Hematopoietic multipotent progenitor cell (in vitro differentiated cells): ENCODE measurements around the gene TMEM184B. TPM values are rescaled to one million over a fixed set of nuclear protein-coding genes. Genes with fewer than 3 reads are reported as not detected.

Experiments
- DNase-seq, 3 donors: peaks; one replicate each; pipeline ENCODE4 v3.0.0-alpha.2; 2011 to 2015; ENCODE audit warnings: low read depth in 2 of 3, low spot score in 2 of 3
- total RNA-seq: library from RNA; depleted of rRNA; stranded (reverse); fragments of >200 nt; gene quantifications from one replicate; pipeline ENCODE4 v1.2.3, GENCODE V29; 2012

TMEM184B gene
- total RNA-seq, 1 donor: 13.5 TPM

GRCh38 chr22:38228873-38229740 lies 43.7 kb downstream of the TMEM184B start:
- DNase-seq: no peak

- DNase-seq: no peak
Observed at GRCh38 chr22:38228326-38228872, 44.4 kb downstream of the TMEM184B start.

- no peak for DNase-seq
Observed at GRCh38 chr22:38226853-38227649, 45.8 kb downstream of the TMEM184B start.

- no peak for DNase-seq
Observed at GRCh38 chr22:38223289-38223960, 49.4 kb downstream of the TMEM184B start.

- DNase-seq: no peak
Observed at GRCh38 chr22:38222797-38223119, 50.1 kb downstream of the TMEM184B start.

- no peak for DNase-seq
Observed at GRCh38 chr22:38221908-38222796, 50.7 kb downstream of the TMEM184B start.

GRCh38 chr22:38221407-38221806 lies 51.4 kb downstream of the TMEM184B start:
- no peak for DNase-seq

- DNase-seq: no peak
Observed at GRCh38 chr22:38220653-38221386, 52.0 kb downstream of the TMEM184B start.

- DNase-seq: no peak
Observed at GRCh38 chr22:38220163-38220562, 52.6 kb downstream of the TMEM184B start.

GRCh38 chr22:38219632-38220031 lies 53.2 kb downstream of the TMEM184B start:
- no peak for DNase-seq

GRCh38 chr22:38218661-38219622 lies 53.9 kb downstream of the TMEM184B start:
- no peak for DNase-seq

GRCh38 chr22:38215156-38216038 lies 57.4 kb downstream of the TMEM184B start:
- DNase-seq: no peak

- DNase-seq: peak in 2 of 3 donors; percentile 72 to 78
Observed at GRCh38 chr22:38214302-38215056, 58.3 kb downstream of the TMEM184B start.

- no peak for DNase-seq
Observed at GRCh38 chr22:38213990-38214301, 58.9 kb downstream of the TMEM184B start.

GRCh38 chr22:38213319-38213989 lies 59.4 kb downstream of the TMEM184B start:
- DNase-seq: no peak

- DNase-seq: no peak
Observed at GRCh38 chr22:38212442-38212841, 60.4 kb downstream of the TMEM184B start.
